ENCODE measurements around the gene PHACTR2.

PHACTR2 gene

DNA sequence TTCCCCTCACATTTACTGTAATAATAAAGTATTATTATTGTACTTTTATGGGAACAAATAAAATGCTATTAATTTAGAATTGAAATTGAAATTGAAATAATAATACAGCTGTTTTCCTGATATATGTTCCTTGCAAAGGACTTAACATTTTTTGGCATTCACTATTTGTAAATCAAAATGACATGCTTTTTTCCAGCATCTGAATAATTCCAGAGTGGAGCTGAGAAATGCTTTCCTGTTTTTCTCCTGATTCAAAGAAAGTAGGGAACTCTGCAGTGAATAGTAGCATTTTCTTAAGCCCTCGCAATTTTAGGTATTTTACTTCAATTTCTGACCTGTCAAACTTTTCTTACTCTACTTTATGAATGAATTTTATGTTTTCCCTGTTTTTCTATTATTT lies 72.1 kb downstream of the PHACTR2 start:
- Histone ChIP-seq H3K27me3 (ENCODE audit: control insufficient read depth, insufficient read depth, low read length) (no peaks in the 10 kb centered on the region), H3K4me1 (ENCODE audit: control insufficient read depth, insufficient read depth, low read length) (peaks cover 16% of the 10 kb centered on the region), H3K27ac (ENCODE audit: low read depth, low read length) (no peak overlapping the region), H3K9ac (ENCODE audit: low read length) (no peak overlapping the region), H3K4me3 (ENCODE audit: low read length) (no peak overlapping the region), H3K36me3 (ENCODE audit: control insufficient read depth, insufficient read depth, low read length) (no peaks in the 10 kb centered on the region)

DNA sequence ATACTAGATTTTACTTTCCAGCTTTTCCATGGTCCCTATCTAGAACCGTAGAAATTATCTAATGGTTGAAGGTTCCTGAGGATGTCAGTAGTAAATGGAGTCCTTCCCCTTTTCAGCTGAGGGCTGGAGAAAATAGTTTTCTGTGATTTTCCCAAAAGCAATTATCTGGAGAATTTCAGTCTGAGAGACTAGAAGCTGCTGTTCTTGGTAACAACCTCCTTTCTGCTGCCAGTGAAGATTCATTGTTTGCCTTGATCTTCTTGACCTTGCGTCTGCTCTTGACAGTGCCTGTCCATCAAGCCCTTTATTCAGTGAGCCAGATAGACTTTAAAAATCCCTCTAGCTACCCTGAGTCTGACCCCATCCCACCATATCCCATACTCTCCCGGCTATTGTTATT lies 73.1 kb downstream of the PHACTR2 start:
- Histone ChIP-seq H3K36me3 (ENCODE audit: control insufficient read depth, insufficient read depth, low read length) (no peaks in the 10 kb centered on the region), H3K4me1 (ENCODE audit: control insufficient read depth, insufficient read depth, low read length) (peaks cover 7% of the 10 kb centered on the region), H3K4me3 (ENCODE audit: low read length) (no peak overlapping the region), H3K27me3 (ENCODE audit: control insufficient read depth, insufficient read depth, low read length) (no peaks in the 10 kb centered on the region), H3K27ac (ENCODE audit: low read depth, low read length) (no peak overlapping the region), H3K9ac (ENCODE audit: low read length) (no peak overlapping the region)

DNA sequence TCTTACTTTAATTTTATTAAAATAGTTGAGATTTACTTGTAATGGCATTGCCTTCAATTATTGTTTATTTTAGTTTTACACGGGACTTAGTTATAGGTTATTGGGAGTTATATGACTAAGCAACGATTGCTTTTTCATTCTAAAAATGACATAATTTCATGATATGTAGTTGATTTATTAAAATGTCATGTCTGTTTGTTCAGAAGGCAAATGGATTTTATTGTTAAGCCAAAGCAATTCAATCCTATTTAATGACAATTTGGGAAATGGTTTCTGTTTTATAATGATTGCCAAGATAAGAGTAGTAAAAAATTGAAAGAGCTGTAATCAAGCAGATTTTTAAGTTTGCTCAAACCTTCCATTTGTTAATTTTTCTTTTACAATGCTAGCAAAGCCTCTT lies 74.7 kb downstream of the PHACTR2 start:
- Histone ChIP-seq H3K27me3 (ENCODE audit: control insufficient read depth, insufficient read depth, low read length) (no peaks in the 10 kb centered on the region), H3K4me1 (ENCODE audit: control insufficient read depth, insufficient read depth, low read length) (no peaks in the 10 kb centered on the region), H3K36me3 (ENCODE audit: control insufficient read depth, insufficient read depth, low read length) (no peaks in the 10 kb centered on the region), H3K27ac (ENCODE audit: low read depth, low read length) (no peak overlapping the region), H3K4me3 (ENCODE audit: low read length) (no peak overlapping the region), H3K9ac (ENCODE audit: low read length) (no peak overlapping the region)

DNA sequence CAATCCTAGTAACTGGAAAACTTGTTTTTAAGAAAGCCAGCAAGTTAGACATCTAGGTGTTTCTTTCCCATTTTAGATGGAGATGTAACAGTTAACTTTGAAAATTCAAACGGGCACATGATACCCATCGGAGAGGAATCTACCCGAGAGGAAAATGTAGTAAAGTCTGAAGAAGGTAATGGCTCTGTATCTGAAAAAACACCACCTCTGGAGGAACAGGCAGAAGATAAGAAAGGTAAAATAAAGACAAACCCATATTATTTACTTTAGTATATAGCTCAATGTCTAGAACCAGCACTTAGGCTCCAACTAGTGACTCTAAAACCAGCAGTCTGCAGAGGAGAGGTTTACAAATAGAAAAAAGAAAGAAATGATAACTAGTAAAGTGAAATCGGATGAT lies 75.9 kb downstream of the PHACTR2 start:
- Histone ChIP-seq H3K27me3 (ENCODE audit: control insufficient read depth, insufficient read depth, low read length) (no peaks in the 10 kb centered on the region), H3K4me1 (ENCODE audit: control insufficient read depth, insufficient read depth, low read length) (no peaks in the 10 kb centered on the region), H3K27ac (ENCODE audit: low read depth, low read length) (no peak overlapping the region), H3K9ac (ENCODE audit: low read length) (no peak overlapping the region), H3K36me3 (ENCODE audit: control insufficient read depth, insufficient read depth, low read length) (no peaks in the 10 kb centered on the region), H3K4me3 (ENCODE audit: low read length) (no peak overlapping the region)

DNA sequence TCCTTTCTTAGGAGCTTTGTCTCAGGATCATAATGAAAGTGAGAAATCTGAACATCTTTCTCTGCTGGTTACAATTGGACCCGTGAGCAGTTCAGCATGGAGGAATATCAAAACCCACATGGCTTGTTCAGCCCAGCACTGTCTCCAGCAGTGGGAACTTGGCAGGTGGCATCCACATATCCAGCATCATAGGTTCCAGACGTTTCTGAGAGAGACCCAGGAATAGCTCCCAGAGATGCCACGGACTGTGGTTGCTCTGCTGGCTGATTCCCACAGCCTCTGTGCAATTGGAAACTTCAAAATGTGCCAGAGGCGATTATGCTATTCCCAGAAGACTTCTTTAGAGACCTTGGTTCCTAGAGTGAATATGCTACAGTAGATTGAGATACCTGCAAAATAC lies 76.4 kb downstream of the PHACTR2 start:
- no peak overlapping the region for H3K9ac ChIP-seq (ENCODE audit: low read length)
- H3K4me1 ChIP-seq (ENCODE audit: control insufficient read depth, insufficient read depth, low read length), result no peaks in the 10 kb centered on the region
- H3K36me3 ChIP-seq (ENCODE audit: control insufficient read depth, insufficient read depth, low read length), result no peaks in the 10 kb centered on the region
- no peak overlapping the region for H3K4me3 ChIP-seq (ENCODE audit: low read length)
- H3K27me3 ChIP-seq (ENCODE audit: control insufficient read depth, insufficient read depth, low read length), result no peaks in the 10 kb centered on the region
- H3K27ac ChIP-seq (ENCODE audit: low read depth, low read length), result no peak overlapping the region

DNA sequence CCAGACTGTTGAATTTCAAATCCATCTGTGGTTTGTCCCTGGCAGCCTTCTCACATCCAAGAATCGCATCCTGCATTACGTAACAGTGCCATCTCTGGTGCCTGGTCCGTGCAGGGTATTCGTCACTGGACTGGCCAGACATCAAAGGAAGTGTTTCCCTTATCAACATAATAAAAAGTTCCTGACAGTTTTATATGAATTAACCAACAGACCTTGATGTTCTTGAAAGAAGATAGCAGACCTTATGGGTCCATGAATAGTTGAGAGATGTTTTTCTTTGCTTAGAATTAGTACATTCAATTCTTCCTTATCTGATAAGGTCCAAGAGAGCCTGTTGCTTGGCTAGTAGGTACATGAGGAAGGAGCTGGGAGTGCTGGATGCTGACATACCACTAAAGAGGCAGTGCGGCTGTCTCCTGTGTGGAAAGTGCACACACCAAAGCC lies 77.6 kb downstream of the PHACTR2 start:
- no peak overlapping the region for H3K27ac ChIP-seq (ENCODE audit: low read depth, low read length)

DNA sequence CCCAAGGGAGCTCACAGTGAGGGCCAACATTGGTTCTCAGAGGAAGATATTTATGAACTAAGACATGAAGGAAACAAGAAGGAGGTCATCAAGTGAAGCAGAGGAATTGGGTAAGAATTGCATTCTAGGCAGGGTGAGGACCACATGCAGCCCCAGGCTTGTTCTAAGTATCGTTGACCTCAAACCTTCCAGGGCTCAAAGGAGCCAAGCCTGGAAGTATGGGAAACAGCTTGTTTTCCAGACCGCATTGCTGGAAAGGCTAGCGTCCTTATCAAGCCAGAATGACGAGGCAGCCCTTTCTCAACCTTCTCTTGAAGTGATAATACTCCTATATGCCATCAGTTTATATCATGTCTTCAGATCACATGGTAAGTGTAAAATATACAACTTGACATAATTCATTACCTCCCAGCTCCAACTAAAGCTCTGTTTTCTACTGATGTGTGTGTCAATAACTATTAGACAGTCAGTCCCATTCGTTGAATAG lies 79.6 kb downstream of the PHACTR2 start:
- no peak overlapping the region for H3K4me3 ChIP-seq (ENCODE audit: low read length)
- H3K36me3 ChIP-seq (ENCODE audit: control insufficient read depth, insufficient read depth, low read length), result no peaks in the 10 kb centered on the region
- no peak overlapping the region for H3K9ac ChIP-seq (ENCODE audit: low read length)
- no peaks in the 10 kb centered on the region for H3K4me1 ChIP-seq (ENCODE audit: control insufficient read depth, insufficient read depth, low read length)
- H3K27me3 ChIP-seq (ENCODE audit: control insufficient read depth, insufficient read depth, low read length), result no peaks in the 10 kb centered on the region
- no peak overlapping the region for H3K27ac ChIP-seq (ENCODE audit: low read depth, low read length)

More for the DNA sequence above, 77.6 kb downstream of the PHACTR2 start:
- Histone ChIP-seq H3K36me3 (ENCODE audit: control insufficient read depth, insufficient read depth, low read length) (no peaks in the 10 kb centered on the region), H3K27me3 (ENCODE audit: control insufficient read depth, insufficient read depth, low read length) (no peaks in the 10 kb centered on the region), H3K9ac (ENCODE audit: low read length) (no peak overlapping the region), H3K4me3 (ENCODE audit: low read length) (no peak overlapping the region), H3K4me1 (ENCODE audit: control insufficient read depth, insufficient read depth, low read length) (no peaks in the 10 kb centered on the region)

DNA sequence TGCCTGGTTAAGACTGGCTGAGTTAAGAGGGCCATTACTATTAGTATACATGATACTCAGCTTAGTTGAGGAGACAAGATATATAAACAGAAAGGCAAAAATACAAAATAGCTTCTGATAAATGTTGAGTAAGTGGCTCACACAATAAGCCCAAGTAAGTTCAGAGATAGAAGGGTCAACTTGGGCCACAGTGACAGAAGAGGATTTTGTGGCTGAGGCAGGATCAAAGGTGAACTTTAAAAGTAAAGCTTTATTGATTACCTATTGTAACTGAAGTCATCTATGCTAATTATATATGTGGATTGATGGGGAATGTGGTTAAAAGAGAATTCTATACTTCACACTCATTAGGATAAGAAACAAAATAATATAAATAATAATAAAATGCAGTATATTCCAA lies 80.8 kb downstream of the PHACTR2 start:
- Histone ChIP-seq H3K27me3 (ENCODE audit: control insufficient read depth, insufficient read depth, low read length) (no peaks in the 10 kb centered on the region), H3K36me3 (ENCODE audit: control insufficient read depth, insufficient read depth, low read length) (no peaks in the 10 kb centered on the region), H3K27ac (ENCODE audit: low read depth, low read length) (no peak overlapping the region), H3K9ac (ENCODE audit: low read length) (no peak overlapping the region), H3K4me1 (ENCODE audit: control insufficient read depth, insufficient read depth, low read length) (no peaks in the 10 kb centered on the region), H3K4me3 (ENCODE audit: low read length) (no peak overlapping the region)

DNA sequence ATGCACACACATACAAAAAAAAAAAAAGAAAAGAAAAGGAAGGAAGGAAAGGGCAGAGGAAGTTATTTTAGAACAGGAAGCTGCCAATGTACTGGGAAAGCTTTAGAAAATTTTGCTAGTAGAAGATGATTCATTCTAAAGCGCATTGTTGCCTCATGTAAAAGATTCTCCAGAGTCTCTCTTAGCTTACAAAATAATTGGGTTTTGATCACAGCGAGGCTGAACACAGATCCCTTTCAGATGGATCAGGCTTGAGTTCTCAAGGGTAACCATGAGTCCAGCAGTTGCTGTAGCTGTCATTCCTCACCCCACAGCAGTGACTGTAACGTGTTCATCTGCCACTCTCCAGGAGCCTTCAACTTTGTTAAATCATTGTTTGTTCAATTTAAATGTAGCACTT lies 81.9 kb downstream of the PHACTR2 start:
- no peaks in the 10 kb centered on the region for H3K4me1 ChIP-seq (ENCODE audit: control insufficient read depth, insufficient read depth, low read length)
- no peak overlapping the region for H3K27ac ChIP-seq (ENCODE audit: low read depth, low read length)
- no peak overlapping the region for H3K4me3 ChIP-seq (ENCODE audit: low read length)
- no peak overlapping the region for H3K9ac ChIP-seq (ENCODE audit: low read length)
- H3K36me3 ChIP-seq (ENCODE audit: control insufficient read depth, insufficient read depth, low read length), result no peaks in the 10 kb centered on the region
- H3K27me3 ChIP-seq (ENCODE audit: control insufficient read depth, insufficient read depth, low read length), result no peaks in the 10 kb centered on the region

DNA sequence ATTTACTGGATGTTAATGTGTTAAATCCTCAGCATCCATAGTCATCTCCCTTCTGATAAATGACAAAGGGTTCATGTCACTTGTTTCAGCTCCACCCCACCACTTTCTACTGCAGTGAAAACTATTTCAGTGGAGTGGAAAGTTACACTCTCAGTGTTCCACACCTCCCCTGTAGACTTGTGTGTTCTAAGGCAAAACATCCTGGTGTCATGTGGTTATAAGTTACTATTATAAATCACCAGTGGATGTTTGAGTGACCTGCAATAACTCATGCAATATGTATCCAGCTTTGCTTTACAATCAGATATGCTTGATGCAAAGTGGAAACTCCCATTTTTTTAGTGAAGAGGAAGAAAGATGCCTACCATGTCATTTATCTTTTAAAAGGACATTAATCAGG lies 83.3 kb downstream of the PHACTR2 start:
- Histone ChIP-seq H3K27me3 (ENCODE audit: control insufficient read depth, insufficient read depth, low read length) (no peaks in the 10 kb centered on the region), H3K4me1 (ENCODE audit: control insufficient read depth, insufficient read depth, low read length) (no peaks in the 10 kb centered on the region), H3K36me3 (ENCODE audit: control insufficient read depth, insufficient read depth, low read length) (peaks cover 4% of the 10 kb centered on the region), H3K27ac (ENCODE audit: low read depth, low read length) (no peak overlapping the region), H3K4me3 (ENCODE audit: low read length) (no peak overlapping the region), H3K9ac (ENCODE audit: low read length) (no peak overlapping the region)

DNA sequence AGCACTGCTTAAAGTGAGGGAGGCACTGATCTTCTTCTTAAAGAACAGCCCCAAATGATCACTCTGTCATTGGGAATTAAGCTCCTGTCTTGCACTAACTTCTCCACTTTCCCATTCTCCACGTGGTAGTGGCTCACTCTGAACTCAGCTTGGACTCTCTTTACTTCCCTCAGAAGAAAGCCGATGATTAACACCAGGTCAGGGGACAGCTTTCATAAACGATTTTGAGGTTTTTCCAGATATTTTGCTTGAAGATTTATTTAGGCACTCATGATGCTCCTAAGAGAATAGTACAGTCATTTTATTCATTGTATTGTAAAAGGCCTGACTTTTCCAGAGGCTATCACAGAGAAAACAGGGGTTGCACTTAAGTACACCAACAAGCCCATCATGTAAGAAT lies 84.4 kb downstream of the PHACTR2 start:
- Histone ChIP-seq H3K36me3 (ENCODE audit: control insufficient read depth, insufficient read depth, low read length) (peaks cover 8% of the 10 kb centered on the region), H3K4me3 (ENCODE audit: low read length) (no peak overlapping the region), H3K27ac (ENCODE audit: low read depth, low read length) (no peak overlapping the region)

DNA sequence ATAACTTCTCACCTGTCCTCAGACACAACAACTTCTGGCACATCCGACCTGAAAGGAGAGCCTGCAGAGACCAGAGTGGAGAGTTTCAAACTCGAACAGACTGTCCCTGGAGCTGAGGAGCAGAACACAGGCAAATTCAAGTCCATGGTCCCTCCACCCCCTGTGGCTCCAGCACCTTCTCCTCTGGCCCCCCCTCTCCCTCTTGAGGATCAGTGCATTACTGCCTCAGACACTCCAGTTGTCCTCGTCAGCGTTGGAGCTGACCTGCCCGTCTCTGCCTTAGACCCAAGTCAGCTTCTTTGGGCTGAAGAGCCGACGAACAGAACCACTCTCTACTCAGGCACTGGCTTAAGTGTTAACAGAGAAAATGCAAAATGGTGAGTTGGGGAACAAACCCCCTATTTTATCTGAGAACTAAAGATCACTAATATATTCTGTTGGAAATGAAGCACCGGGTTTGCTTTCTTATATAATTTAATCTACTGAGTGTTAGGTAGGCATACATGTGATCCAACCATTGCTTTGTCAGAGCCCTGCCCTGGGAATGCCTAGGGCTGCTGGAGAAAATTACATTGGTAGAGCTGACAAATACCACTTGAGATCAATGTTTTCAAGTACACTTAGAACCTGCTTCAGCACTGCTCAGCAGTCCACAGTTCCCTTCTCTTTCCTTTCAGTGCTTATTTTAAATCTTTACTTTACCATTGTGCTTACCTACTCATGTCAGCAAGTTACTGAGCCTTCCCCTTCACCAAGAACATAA lies 87.8 kb downstream of the PHACTR2 start:
- Histone ChIP-seq H3K36me3 (ENCODE audit: control insufficient read depth, insufficient read depth, low read length) (peaks cover 8% of the 10 kb centered on the region), H3K4me3 (ENCODE audit: low read length) (no peak overlapping the region), H3K27ac (ENCODE audit: low read depth, low read length) (no peak overlapping the region), H3K4me1 (ENCODE audit: control insufficient read depth, insufficient read depth, low read length) (no peaks in the 10 kb centered on the region), H3K27me3 (ENCODE audit: control insufficient read depth, insufficient read depth, low read length) (no peaks in the 10 kb centered on the region), H3K9ac (ENCODE audit: low read length) (no peak overlapping the region)

More for the DNA sequence above, 84.4 kb downstream of the PHACTR2 start:
- Histone ChIP-seq H3K9ac (ENCODE audit: low read length) (no peak overlapping the region), H3K27me3 (ENCODE audit: control insufficient read depth, insufficient read depth, low read length) (no peaks in the 10 kb centered on the region), H3K4me1 (ENCODE audit: control insufficient read depth, insufficient read depth, low read length) (no peaks in the 10 kb centered on the region)

DNA sequence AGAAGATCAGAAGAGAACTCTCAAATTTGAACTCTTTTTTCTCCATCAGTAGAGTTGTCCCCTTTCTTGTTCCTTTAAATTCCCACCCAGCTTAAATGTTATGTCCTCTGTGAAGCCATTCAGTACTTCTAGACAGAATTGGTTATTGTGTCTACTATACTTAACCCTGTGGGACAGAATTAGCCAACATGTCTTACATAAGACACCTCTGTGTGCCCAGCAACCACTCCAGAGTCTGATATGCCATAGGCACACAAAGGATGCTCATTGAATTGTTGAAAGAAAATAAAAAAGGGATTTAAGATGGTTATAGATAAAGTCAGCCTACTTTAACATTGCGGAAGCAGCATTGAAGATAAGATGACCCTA lies 88.4 kb downstream of the PHACTR2 start:
- Histone ChIP-seq H3K36me3 (ENCODE audit: control insufficient read depth, insufficient read depth, low read length) (peaks cover 8% of the 10 kb centered on the region), H3K27me3 (ENCODE audit: control insufficient read depth, insufficient read depth, low read length) (no peaks in the 10 kb centered on the region), H3K4me1 (ENCODE audit: control insufficient read depth, insufficient read depth, low read length) (no peaks in the 10 kb centered on the region), H3K27ac (ENCODE audit: low read depth, low read length) (no peak overlapping the region), H3K9ac (ENCODE audit: low read length) (no peak overlapping the region), H3K4me3 (ENCODE audit: low read length) (no peak overlapping the region)
